SH-SY5Y (cell line): ENCODE data around the gene CCDC88B.

ENCODE experiments used
- GATA2 ChIP-seq: IDR thresholded peaks from 2 replicates; pipeline ENCODE4 v1.6.1; 2011; ENCODE audit warnings: mild to moderate bottlenecking, low read depth, low read length
- GATA3 ChIP-seq: IDR thresholded peaks from 2 replicates; pipeline ENCODE4 v1.6.1; 2011; ENCODE audit warnings: low read depth, mild to moderate bottlenecking, low read length, moderate library complexity

GRCh38 chr11:64294774-64295173, 45.2 kb upstream of the CCDC88B start:
- TF ChIP-seq GATA2 (no peak), GATA3 (no peak)
